Bronchial epithelial cell (primary cell): ENCODE results near the gene SAMSN1. TPM values are rescaled to one million over a fixed set of nuclear protein-coding genes. Genes with fewer than 3 reads are reported as not detected.

Experiments used
- DNase-seq: peaks from one replicate; pipeline ENCODE4 v3.0.0-alpha.2; 2010; ENCODE audit warnings: low read depth
- FAIRE-seq: peaks from 2 replicates; lab custom pipeline; 2011; peaks lifted over from hg19 to GRCh38; lab: Jason Lieb, UNC
- H3K27me3 ChIP-seq: 2 replicates; pipeline ENCODE4 v1.5.1; 2011; ENCODE audit warnings: low read length; ENCODE audit not compliant: control insufficient read depth, insufficient read depth
- H3K36me3 ChIP-seq: 2 replicates; pipeline ENCODE4 v1.5.1; 2011; ENCODE audit warnings: low read length; ENCODE audit not compliant: control insufficient read depth, insufficient read depth
- H3K4me3 ChIP-seq: 2 replicates; pipeline ENCODE4 v1.5.1; 2011; ENCODE audit warnings: mild to moderate bottlenecking, low read depth, low read length, control low read depth
- CTCF ChIP-seq: IDR thresholded peaks from 2 replicates; pipeline ENCODE4 v1.5.1; 2011; ENCODE audit warnings: mild to moderate bottlenecking, moderate library complexity, low read length, control low read depth, inconsistent platforms; ENCODE audit not compliant: insufficient read depth, severe bottlenecking
- total RNA-seq: library from RNA; depleted of rRNA; stranded (reverse); fragments of >200 nt; gene quantifications from 2 replicates; pipeline ENCODE4 v1.2.1, GENCODE V29; 2014

SAMSN1 gene
- total RNA-seq, 1 donor from 2014 or later: under 0.01 TPM

- H3K36me3 ChIP-seq: no peaks in the 10 kb centered on the region
- H3K4me3 ChIP-seq: no peak overlapping the region
- H3K27me3 ChIP-seq: no peaks in the 10 kb centered on the region
- peak; percentile 98 for DNase-seq
- FAIRE-seq: peak; percentile 32
- no peak for TF ChIP-seq CTCF
Measured at GRCh38 chr21:14533499-14534428, 12.4 kb downstream of the SAMSN1 start.

GRCh38 chr21:14531757-14532316 is 14.3 kb downstream of the SAMSN1 start:
- H3K36me3 ChIP-seq: no peaks in the 10 kb centered on the region
- TF ChIP-seq CTCF: no peak
- DNase-seq: no peak
- H3K4me3 ChIP-seq: no peak overlapping the region
- no peak for FAIRE-seq
- H3K27me3 ChIP-seq: no peaks in the 10 kb centered on the region

- DNase-seq (no peak), FAIRE-seq (no peak)
- Histone ChIP-seq H3K36me3 (no peaks in the 10 kb centered on the region), H3K4me3 (no peak overlapping the region), H3K27me3 (no peaks in the 10 kb centered on the region)
- TF ChIP-seq CTCF: no peak
Measured at GRCh38 chr21:14530592-14530991, 15.5 kb downstream of the SAMSN1 start.

GRCh38 chr21:14528815-14529214 is 17.3 kb downstream of the SAMSN1 start:
- FAIRE-seq (no peak), DNase-seq (no peak)
- Histone ChIP-seq H3K36me3 (no peaks in the 10 kb centered on the region), H3K4me3 (no peak overlapping the region), H3K27me3 (no peaks in the 10 kb centered on the region)
- TF ChIP-seq CTCF: no peak

- FAIRE-seq (no peak), DNase-seq (no peak)
- Histone ChIP-seq H3K36me3 (no peaks in the 10 kb centered on the region), H3K27me3 (no peaks in the 10 kb centered on the region), H3K4me3 (no peak overlapping the region)
- TF ChIP-seq CTCF: no peak
Measured at GRCh38 chr21:14527696-14528652, 18.1 kb downstream of the SAMSN1 start.
